ENCODE measurements around the gene RUBCN. TPM values are rescaled to one million over a fixed set of nuclear protein-coding genes. Genes with fewer than 3 reads are reported as not detected.
"Not testable (repeated sequence)": the region's sequence is repeated elsewhere in the genome, so short reads cannot be mapped to it uniquely, and the experiment has no call there.

RUBCN gene
- total RNA-seq, 2 donors from 2014 or later = 42.7 to 59.7 TPM

DNA sequence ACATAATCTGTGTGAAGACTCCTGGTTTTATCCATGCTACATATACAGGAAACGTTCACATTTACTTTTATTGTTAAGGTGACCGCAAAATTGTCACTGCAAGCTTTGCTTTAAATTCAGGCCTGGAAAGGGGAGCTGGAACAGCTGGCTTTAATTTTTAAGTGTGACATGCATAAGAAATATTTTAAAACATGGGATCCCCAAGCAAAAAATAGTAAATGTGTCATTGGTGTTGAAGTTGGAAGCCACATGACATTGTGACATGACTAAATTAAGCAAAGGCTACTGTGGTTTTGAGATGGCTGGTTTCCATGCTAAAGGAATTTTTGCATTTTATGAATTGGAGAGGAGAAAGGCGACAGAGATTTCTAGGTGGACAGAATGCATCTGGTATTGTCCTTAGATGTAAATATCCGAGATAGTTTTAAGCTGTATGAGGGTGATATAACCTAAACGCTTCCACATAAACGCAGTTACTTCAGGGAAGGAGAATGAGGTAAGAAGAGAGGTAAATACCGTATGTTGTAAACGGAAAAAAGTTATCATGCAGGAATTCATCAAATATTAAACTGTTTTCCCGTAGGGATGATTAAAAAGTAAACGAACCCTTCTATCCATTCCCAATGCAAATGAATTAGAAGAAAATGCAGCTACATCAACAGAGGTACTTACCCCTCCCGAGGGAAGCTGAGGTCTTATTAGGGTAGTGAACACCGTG, 12.1 kb upstream of the RUBCN start:
- Mint-ChIP-seq H3K4me1 (ENCODE audit: low read depth in 2 of 2) (peaks cover 26 to 37% of the 10 kb centered on the region in 2 donors), H3K4me3 (peak overlapping the region; percentile 99), H3K9me3 (no peaks in the 10 kb centered on the region), H3K27me3 (no peaks in the 10 kb centered on the region), H3K36me3 (no peaks in the 10 kb centered on the region), H3K27ac (peak overlapping the region; percentile 94)
- DNase-seq (ENCODE audit: low spot score) (no peak), ATAC-seq (no peak)

GRCh38 chr3:197746801-197747237, 10.1 kb upstream of the RUBCN start:
- DNase-seq (ENCODE audit: low spot score) (no peak), ATAC-seq (no peak)
- peak overlapping the region in 1 of 2 donors; percentile 13 for H3K27ac Mint-ChIP-seq
- H3K4me3 Mint-ChIP-seq = no peak overlapping the region
- H3K27me3 Mint-ChIP-seq = no peaks in the 10 kb centered on the region
- no peaks in the 10 kb centered on the region for H3K36me3 Mint-ChIP-seq
- H3K4me1 Mint-ChIP-seq (ENCODE audit: low read depth in 2 of 2) = peaks cover 15 to 22% of the 10 kb centered on the region in 2 donors
- H3K9me3 Mint-ChIP-seq = no peaks in the 10 kb centered on the region

- Mint-ChIP-seq H3K4me3 (no peak overlapping the region), H3K4me1 (ENCODE audit: low read depth in 2 of 2) (peaks cover 13 to 20% of the 10 kb centered on the region in 2 donors), H3K27ac (no peak overlapping the region), H3K36me3 (no peaks in the 10 kb centered on the region), H3K27me3 (no peaks in the 10 kb centered on the region), H3K9me3 (no peaks in the 10 kb centered on the region)
- ATAC-seq (no peak), DNase-seq (ENCODE audit: low spot score) (no peak)
These were observed 9.5 kb upstream of the RUBCN start for GRCh38 chr3:197746209-197746608.

- Mint-ChIP-seq H3K9me3 (no peaks in the 10 kb centered on the region), H3K4me1 (ENCODE audit: low read depth in 2 of 2) (no peaks in the 10 kb centered on the region), H3K36me3 (no peaks in the 10 kb centered on the region), H3K27me3 (no peaks in the 10 kb centered on the region), H3K4me3 (no peak overlapping the region), H3K27ac (no peak overlapping the region)
- no peak for DNase-seq (ENCODE audit: low spot score)
- no peak for ATAC-seq
These were observed 6.1 kb upstream of the RUBCN start for GRCh38 chr3:197742787-197743186.

GRCh38 chr3:197737749-197738462, 1.2 kb upstream of the RUBCN start:
- Mint-ChIP-seq H3K36me3 (no peaks in the 10 kb centered on the region), H3K4me3 (peak overlapping the region; percentile 97), H3K27me3 (no peaks in the 10 kb centered on the region), H3K4me1 (ENCODE audit: low read depth in 2 of 2) (peaks cover 22 to 24% of the 10 kb centered on the region in 2 donors), H3K9me3 (no peaks in the 10 kb centered on the region), H3K27ac (peak overlapping the region; percentile 70 to 90)
- DNase-seq (ENCODE audit: low spot score) (no peak), ATAC-seq (no peak)

DNA sequence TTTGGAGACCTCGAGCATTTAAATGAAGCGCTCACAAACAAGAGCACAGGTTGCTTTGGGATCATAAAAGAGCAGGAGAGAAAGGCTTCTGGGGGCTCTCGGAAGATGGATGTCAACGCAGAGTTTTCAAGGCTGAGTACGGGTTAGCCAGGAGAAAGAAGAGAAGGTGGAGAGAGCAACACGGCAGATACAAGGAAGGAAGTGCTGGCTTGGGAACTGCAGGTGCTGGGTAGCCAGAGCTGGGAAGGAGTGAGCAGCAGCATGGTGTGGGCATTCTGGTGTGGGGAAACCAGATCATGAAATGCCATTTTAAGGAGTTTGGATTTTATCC, 580 bp upstream of the RUBCN start:
- no peak for ATAC-seq
- no peaks in the 10 kb centered on the region for H3K27me3 Mint-ChIP-seq
- no peaks in the 10 kb centered on the region for H3K9me3 Mint-ChIP-seq
- H3K27ac Mint-ChIP-seq = peak overlapping the region; percentile 70 to 90
- H3K4me3 Mint-ChIP-seq = peak overlapping the region; percentile 97
- H3K4me1 Mint-ChIP-seq (ENCODE audit: low read depth in 2 of 2) = peaks cover 24 to 25% of the 10 kb centered on the region in 2 donors
- no peaks in the 10 kb centered on the region for H3K36me3 Mint-ChIP-seq
- no peak for DNase-seq (ENCODE audit: low spot score)

DNA sequence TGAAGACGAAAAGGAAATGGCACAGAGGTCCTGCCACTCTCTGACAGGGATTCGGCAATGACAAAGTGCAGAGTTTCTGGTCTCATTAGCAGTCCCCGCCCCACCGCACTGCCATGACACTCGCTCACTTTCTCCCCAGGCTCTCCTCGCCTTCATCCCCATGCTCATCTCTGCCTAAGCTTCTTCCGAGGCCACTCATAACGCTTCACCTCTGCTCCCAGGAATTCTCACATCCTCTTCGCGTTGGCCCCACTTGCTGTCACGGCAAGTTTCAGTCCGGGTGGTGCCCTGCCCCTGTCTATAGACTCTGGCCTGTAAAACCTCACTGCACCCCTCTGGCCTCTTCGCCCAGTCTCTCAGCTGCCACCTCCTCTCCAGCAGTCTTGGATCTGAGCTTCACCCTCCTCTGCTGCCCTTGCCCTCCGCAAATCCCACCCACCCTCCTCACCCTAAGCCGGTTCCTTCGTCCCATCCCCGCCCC, 654 bp downstream of the RUBCN start:
- ATAC-seq = peak; percentile 21 to 44
- peak overlapping the region; percentile 97 for H3K4me3 Mint-ChIP-seq
- H3K27me3 Mint-ChIP-seq = no peaks in the 10 kb centered on the region
- H3K36me3 Mint-ChIP-seq = no peaks in the 10 kb centered on the region
- H3K9me3 Mint-ChIP-seq = no peaks in the 10 kb centered on the region
- no peak for DNase-seq (ENCODE audit: low spot score)
- peaks cover 24 to 29% of the 10 kb centered on the region in 2 donors for H3K4me1 Mint-ChIP-seq (ENCODE audit: low read depth in 2 of 2)
- H3K27ac Mint-ChIP-seq = peak overlapping the region; percentile 81 to 84

DNA sequence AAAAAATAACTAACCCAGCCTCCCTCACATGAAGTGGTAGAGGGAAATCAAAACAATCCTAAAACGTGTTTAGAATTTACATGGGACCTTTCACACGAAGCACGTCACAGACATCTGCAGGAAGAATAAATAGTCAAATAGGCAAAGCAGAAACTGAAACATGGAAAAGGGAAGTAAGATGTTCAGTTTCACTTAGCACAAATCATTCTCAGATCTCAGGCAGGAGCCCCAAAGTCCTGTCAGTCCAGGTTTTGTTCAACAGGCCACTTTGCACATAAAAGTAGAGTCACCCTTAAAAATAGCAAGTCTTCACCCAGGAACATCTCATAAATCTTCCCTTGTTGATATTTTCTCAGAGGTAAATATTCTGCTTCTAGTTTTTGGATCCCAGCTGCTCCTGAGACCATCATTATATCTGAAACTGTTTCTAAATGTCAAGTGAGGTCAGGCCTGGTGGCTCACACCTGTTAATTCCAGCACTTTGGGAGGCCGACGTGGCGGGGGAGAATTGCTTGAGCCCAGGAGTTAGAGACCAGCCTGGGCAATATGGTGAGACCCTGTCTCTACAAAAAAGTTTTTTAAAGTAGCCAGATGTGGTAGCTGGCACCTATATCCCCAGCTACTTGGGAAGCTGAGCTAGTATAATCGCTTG, 1.9 kb downstream of the RUBCN start:
- ATAC-seq = no peak

DNA sequence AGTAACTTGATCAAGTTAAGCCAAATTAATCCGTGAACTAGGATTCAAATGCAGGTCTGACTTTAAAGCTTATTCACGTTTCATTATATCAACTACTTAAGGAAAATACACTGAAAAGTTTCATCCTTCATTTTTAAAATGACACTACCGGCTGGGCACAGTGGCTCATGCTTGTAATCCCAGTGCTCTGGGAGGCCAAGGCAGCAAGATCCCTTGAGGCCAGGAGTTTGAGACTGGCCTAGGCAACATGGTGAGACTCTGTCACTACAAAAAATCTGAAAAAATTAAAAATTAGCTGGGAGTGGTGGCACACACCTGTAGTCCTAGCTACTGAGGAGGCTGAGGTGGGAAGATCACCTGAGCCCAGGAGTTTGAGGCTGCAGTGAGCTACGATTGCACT, 3.7 kb downstream of the RUBCN start:
- H3K4me3 Mint-ChIP-seq = no peak overlapping the region
- H3K9me3 Mint-ChIP-seq = no peaks in the 10 kb centered on the region
- no peak for DNase-seq (ENCODE audit: low spot score)
- ATAC-seq = no peak
- no peaks in the 10 kb centered on the region for H3K27me3 Mint-ChIP-seq
- no peaks in the 10 kb centered on the region for H3K36me3 Mint-ChIP-seq
- H3K4me1 Mint-ChIP-seq (ENCODE audit: low read depth in 2 of 2) = peaks cover 37 to 41% of the 10 kb centered on the region in 2 donors
- no peak overlapping the region for H3K27ac Mint-ChIP-seq

More for the DNA sequence above, 1.9 kb downstream of the RUBCN start:
- peaks cover 29 to 35% of the 10 kb centered on the region in 2 donors for H3K4me1 Mint-ChIP-seq (ENCODE audit: low read depth in 2 of 2)
- no peak for DNase-seq (ENCODE audit: low spot score)
- H3K27ac Mint-ChIP-seq = peak overlapping the region; percentile 11 to 13
- H3K36me3 Mint-ChIP-seq = no peaks in the 10 kb centered on the region
- H3K9me3 Mint-ChIP-seq = no peaks in the 10 kb centered on the region
- H3K27me3 Mint-ChIP-seq = no peaks in the 10 kb centered on the region
- H3K4me3 Mint-ChIP-seq = peak overlapping the region; percentile 36

GRCh38 chr3:197731483-197731882, 5.2 kb downstream of the RUBCN start:
- H3K27ac Mint-ChIP-seq; H3K27me3 Mint-ChIP-seq; ATAC-seq; H3K4me3 Mint-ChIP-seq; H3K9me3 Mint-ChIP-seq; DNase-seq (ENCODE audit: low spot score); H3K36me3 Mint-ChIP-seq: not testable (repeated sequence)
- H3K4me1 Mint-ChIP-seq (ENCODE audit: low read depth in 2 of 2) = peaks cover 28 to 36% of the 10 kb centered on the region in 2 donors

GRCh38 chr3:197730770-197731169, 5.9 kb downstream of the RUBCN start:
- H3K36me3 Mint-ChIP-seq; DNase-seq (ENCODE audit: low spot score); H3K27me3 Mint-ChIP-seq; ATAC-seq; H3K4me3 Mint-ChIP-seq; H3K9me3 Mint-ChIP-seq; H3K27ac Mint-ChIP-seq: not testable (repeated sequence)
- peaks cover 22 to 31% of the 10 kb centered on the region in 2 donors for H3K4me1 Mint-ChIP-seq (ENCODE audit: low read depth in 2 of 2)

DNA sequence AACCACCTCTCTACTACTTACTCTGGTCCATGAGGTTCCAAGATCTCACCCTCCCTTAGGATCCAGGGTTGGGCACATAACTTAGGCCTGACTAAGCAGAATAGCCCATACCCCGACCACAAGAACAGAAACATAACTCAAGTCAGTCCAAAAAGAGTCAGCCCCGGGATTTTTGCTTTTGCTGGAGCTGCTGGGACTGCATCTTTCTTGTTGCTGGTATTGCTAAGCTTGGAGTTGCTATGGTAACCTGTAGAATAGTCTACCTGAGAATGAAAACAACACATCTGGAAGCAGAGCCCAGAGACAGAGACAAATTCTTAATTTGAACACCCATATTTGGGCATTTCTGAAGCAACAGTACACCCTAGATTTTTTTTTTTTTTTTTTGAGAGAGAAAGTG, 6.5 kb downstream of the RUBCN start:
- ATAC-seq (no peak), DNase-seq (ENCODE audit: low spot score) (no peak)
- Mint-ChIP-seq H3K36me3 (no peaks in the 10 kb centered on the region), H3K4me3 (no peak overlapping the region), H3K27ac (no peak overlapping the region), H3K9me3 (no peaks in the 10 kb centered on the region), H3K27me3 (no peaks in the 10 kb centered on the region), H3K4me1 (ENCODE audit: low read depth in 2 of 2) (peaks cover 20 to 28% of the 10 kb centered on the region in 2 donors)

DNA sequence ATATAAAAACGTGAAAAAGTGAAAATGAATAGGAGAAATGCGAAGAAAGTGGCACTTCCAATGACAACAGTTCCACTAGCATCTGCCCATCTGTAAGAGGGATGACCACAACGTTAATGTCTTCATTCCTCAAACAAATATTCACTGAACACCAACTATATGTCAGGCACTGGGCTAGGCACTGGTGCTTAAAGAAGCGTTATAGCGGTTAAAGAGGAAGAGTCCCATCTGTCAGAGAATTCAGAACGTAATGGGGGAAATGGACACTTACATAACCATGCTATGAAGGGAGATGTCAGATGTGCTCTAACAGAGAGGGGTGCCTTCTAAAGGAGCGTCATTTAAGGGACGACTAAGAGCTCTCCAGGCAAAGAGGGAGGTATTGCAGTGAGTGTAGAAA, 8.2 kb downstream of the RUBCN start:
- ATAC-seq = no peak
- DNase-seq (ENCODE audit: low spot score) = no peak
- H3K36me3 Mint-ChIP-seq = no peaks in the 10 kb centered on the region
- no peak overlapping the region for H3K4me3 Mint-ChIP-seq
- H3K4me1 Mint-ChIP-seq (ENCODE audit: low read depth in 2 of 2) = peaks cover 13 to 21% of the 10 kb centered on the region in 2 donors
- no peak overlapping the region for H3K27ac Mint-ChIP-seq
- no peaks in the 10 kb centered on the region for H3K27me3 Mint-ChIP-seq
- H3K9me3 Mint-ChIP-seq = no peaks in the 10 kb centered on the region

- not testable (repeated sequence) for H3K27me3 Mint-ChIP-seq; H3K4me3 Mint-ChIP-seq; DNase-seq (ENCODE audit: low spot score)
These were observed 8.8 kb downstream of the RUBCN start for GRCh38 chr3:197727878-197728277.

More at GRCh38 chr3:197727878-197728277, 8.8 kb downstream of the RUBCN start:
- not testable (repeated sequence) for H3K9me3 Mint-ChIP-seq, ATAC-seq, H3K27ac Mint-ChIP-seq, H3K36me3 Mint-ChIP-seq
- H3K4me1 Mint-ChIP-seq (ENCODE audit: low read depth in 2 of 2) = peaks cover 13 to 21% of the 10 kb centered on the region in 2 donors
